Natural killer cell treated with Interleukin-12 subunit alpha and Interleukin-12 subunit beta and Interleukin-15 and Interleukin-18, amount 100 ng/mL, for 72 hours (primary cell): Measurements from ENCODE around the gene CACNA2D3. TPM values are rescaled to one million over a fixed set of nuclear protein-coding genes. Genes with fewer than 3 reads are reported as not detected.

Experiments used
- ATAC-seq, 2 donors: fragments of 150-1000 bp; cut with Tn5 transposase in 1 of 2; sonication (Bioruptor Pico), chemical (Tn5 transposase) in 1 of 2; 2 replicates each; pipeline ENCODE4 v1.10.0; 2021
- DNase-seq: peaks from one replicate; pipeline ENCODE4 v3.0.0; 2022; ENCODE audit warnings: low spot score
- H3K27ac Mint-ChIP-seq, 2 donors: 1 replicate in 1 of 2; 2 replicates in 1 of 2; pipeline ENCODE4 v1.8.0; 2022; ENCODE audit warnings: mixed read lengths in 2 of 2, mild to moderate bottlenecking in 1 of 2, moderate library complexity in 1 of 2
- H3K27me3 Mint-ChIP-seq, 2 donors: 1 replicate in 1 of 2; 2 replicates in 1 of 2; pipeline ENCODE4 v1.8.0; 2022; ENCODE audit warnings: mixed read lengths in 2 of 2
- H3K36me3 Mint-ChIP-seq: one replicate; pipeline ENCODE4 v1.8.0; 2022; ENCODE audit warnings: mixed read lengths
- H3K4me1 Mint-ChIP-seq, 2 donors: 1 replicate in 1 of 2; 2 replicates in 1 of 2; pipeline ENCODE4 v1.8.0; 2022; ENCODE audit warnings: low read depth in 2 of 2, mixed read lengths in 2 of 2, mild to moderate bottlenecking in 1 of 2
- H3K4me3 Mint-ChIP-seq: one replicate; pipeline ENCODE4 v1.8.0; 2022; ENCODE audit warnings: mixed read lengths
- H3K9me3 Mint-ChIP-seq: 2 replicates; pipeline ENCODE4 v1.8.0; 2022; ENCODE audit warnings: mixed read lengths
- total RNA-seq, 2 donors: library from RNA; stranded (reverse); gene quantifications; one replicate each; pipeline ENCODE4 v1.2.3, GENCODE V29; 2022

The CACNA2D3 gene
- total RNA-seq, 2 donors from 2014 or later = not detected

DNA sequence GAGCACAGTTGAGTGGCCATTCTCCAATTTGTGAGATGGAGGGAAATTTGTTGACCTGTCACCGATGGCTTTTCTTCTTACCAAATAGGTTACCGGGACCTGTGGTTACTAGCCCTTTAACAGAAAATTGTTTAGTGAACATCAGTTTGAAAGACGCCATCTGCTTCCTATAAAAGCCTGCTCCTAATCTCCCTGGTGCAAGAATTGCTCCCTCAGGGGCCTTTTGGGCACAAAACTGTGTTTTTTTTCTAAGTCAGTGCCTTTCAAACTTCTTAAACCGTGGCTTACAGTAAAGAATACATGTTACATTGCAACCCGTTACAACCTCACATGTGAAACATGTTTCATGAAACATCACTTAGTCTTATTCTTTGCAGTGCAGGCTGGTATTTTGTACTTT lies 15.0 kb downstream of the CACNA2D3 start:
- no peak for ATAC-seq
- no peak for DNase-seq
- Mint-ChIP-seq H3K27ac (no peak overlapping the region), H3K27me3 (peaks cover 0 to 7% of the 10 kb centered on the region in 2 donors), H3K4me3 (no peak overlapping the region), H3K4me1 (no peaks in the 10 kb centered on the region), H3K9me3 (no peaks in the 10 kb centered on the region), H3K36me3 (no peaks in the 10 kb centered on the region)

DNA sequence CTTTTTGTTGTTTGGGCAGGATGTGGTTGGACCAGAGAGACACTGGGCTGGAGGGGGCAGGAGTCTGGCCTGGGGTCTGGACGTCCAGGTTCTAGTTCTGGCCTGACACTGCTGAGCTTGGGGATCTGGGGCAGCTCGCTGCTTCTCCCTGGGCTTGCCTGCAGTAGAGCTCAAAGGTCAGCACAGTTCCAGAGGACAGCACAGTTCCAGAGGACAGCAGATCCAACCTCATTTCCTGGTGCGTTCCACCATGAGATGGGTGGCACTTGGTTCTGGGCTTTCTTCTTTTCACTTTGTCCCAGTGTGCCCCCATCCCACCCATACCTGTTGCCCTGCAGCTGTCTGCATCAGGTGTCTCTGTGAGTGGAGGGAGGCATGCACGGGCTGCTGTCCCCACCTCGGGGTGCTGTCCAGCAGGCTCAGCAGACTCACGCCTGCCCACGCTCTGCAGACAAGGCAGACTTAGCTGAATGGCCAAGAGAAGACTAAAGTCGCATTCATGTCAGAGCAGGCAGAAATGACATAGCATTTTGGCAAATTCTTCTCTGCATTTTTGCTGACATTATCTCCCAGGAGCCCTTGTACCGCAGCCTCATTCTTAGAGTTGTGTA lies 16.7 kb downstream of the CACNA2D3 start:
- Mint-ChIP-seq H3K36me3 (no peaks in the 10 kb centered on the region), H3K27me3 (peaks cover 0 to 7% of the 10 kb centered on the region in 2 donors), H3K9me3 (no peaks in the 10 kb centered on the region), H3K4me1 (no peaks in the 10 kb centered on the region), H3K27ac (no peak overlapping the region), H3K4me3 (no peak overlapping the region)
- ATAC-seq = no peak
- DNase-seq = no peak

DNA sequence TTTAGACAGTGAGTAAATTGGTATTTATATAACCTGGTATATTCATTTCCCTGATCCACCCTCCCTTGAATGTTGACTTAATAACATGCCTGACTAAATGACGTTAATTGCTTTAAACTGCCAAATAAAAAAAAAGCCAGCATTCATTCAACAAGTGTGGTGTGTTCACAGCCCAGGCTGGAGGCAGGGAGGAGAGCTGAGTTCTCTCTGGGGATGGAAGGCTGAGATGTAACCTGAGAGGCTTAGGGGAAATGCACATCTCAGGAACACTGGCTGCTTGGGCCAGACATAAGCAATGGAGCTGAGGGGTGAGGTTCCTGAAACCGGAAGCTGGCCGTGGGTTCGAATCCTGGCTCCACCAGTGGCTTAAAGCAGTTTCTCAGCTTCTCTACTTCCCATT lies 17.3 kb downstream of the CACNA2D3 start:
- DNase-seq (no peak), ATAC-seq (no peak)
- Mint-ChIP-seq H3K27me3 (peaks cover 3 to 7% of the 10 kb centered on the region in 2 donors), H3K4me1 (no peaks in the 10 kb centered on the region), H3K4me3 (no peak overlapping the region), H3K27ac (no peak overlapping the region), H3K36me3 (no peaks in the 10 kb centered on the region), H3K9me3 (no peaks in the 10 kb centered on the region)

DNA sequence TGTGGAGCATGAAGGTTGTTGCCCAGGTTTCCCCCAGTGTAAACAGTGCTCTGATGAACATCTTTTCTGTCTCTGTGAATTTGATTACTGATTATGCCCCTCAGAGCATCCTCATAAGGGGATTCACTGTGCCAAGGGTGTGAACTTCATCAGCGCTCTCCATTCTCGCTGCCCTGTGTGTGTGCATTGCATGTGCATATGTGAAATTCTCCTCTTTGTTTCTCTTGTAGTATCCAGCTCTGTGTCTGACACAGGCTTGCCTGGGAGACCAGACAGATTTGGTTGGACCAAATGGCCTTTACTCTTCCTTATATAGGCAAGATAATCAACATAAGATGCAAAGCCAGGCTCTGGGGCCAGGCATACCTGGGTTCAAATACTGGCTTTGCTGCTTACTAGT lies 21.9 kb downstream of the CACNA2D3 start:
- no peak for DNase-seq
- Mint-ChIP-seq H3K4me1 (no peaks in the 10 kb centered on the region), H3K9me3 (no peaks in the 10 kb centered on the region), H3K27ac (no peak overlapping the region), H3K27me3 (peaks cover 5 to 6% of the 10 kb centered on the region in 2 donors), H3K4me3 (no peak overlapping the region), H3K36me3 (no peaks in the 10 kb centered on the region)
- no peak for ATAC-seq

DNA sequence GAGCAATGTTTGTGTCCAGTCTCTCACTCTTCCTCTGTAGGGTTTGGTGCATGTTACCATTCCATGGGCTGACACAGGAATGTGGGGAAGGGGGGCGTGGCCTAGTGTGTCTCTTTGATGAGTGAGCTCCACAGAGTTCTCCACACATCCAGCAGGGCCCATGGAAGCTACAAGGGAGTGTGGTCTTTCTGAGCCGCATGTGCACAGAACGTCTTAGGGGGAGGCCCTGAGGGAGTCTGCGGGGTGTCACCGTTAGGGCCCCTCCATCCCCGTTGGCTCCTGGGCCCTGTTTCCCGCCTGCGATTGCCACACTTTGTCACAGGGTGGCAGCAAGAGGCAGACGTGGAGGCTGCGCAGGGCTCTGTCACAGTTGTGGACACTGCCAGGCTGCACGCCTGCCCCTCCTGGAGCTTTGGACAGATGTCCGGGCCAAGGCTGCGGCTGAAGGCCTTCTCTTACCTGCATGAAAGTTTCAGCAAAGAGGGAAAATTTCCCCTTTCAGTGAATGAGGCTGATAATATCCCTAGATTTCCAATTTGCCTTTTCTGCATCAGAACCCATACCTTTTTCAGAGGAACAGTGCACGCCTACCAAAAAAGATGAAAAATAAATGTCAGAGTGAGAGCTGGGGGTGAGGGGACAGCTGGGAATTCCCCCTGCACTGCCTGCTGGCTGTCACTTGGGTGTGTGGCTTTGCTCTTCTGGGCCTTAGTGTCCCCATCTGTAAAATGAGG lies 24.3 kb downstream of the CACNA2D3 start:
- Mint-ChIP-seq H3K36me3 (no peaks in the 10 kb centered on the region), H3K27me3 (peaks cover 5 to 6% of the 10 kb centered on the region in 2 donors), H3K4me3 (no peak overlapping the region), H3K9me3 (no peaks in the 10 kb centered on the region), H3K27ac (no peak overlapping the region), H3K4me1 (no peaks in the 10 kb centered on the region)
- no peak for DNase-seq
- no peak for ATAC-seq

DNA sequence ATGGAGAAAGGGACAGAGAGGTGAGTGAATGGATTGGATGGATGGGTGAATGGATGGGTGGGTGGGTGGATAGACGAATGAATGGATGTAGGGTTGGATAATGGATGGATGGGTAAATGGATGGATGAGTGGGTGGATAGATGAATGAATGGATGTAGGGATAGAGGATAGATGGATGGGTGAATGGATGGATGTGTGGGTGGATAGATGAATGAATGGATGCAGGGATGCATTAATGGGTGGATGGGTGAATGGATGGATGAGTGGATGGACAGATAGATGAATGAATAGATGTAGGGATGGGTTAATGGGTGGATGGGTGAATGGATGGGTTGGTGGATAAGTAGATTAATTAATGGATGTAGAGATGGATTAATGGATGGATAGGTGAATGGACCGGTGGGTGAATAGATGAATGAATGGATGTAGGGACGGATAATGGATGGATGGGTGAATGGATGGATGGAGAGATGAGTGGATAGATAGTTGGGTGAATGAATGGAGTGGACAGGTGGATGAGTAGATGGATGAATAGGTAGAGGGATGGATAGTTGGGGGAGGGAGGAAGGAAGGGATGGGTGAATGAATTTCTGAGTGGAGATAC lies 28.6 kb downstream of the CACNA2D3 start:
- Mint-ChIP-seq H3K36me3 (no peaks in the 10 kb centered on the region), H3K9me3 (no peaks in the 10 kb centered on the region)
- no peak for ATAC-seq

DNA sequence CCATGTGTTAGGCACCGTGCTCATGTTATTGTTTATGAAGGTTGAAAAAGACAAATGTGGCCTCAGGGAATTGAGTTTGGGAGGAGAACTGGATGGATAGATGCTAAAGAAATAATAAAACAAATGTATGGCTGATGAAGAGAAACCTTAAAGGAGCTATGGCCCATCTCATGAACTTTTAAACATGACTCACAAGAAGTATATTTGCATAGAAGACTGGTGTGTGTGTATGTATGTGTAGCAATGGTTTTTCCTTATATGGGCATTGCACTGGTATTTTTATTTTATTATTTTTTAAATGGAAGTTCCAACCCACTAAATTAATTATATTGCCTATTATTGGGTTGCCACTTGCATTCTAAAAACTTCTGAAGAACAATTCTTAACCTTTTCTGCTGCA lies 31.1 kb downstream of the CACNA2D3 start:
- Mint-ChIP-seq H3K9me3 (no peaks in the 10 kb centered on the region), H3K36me3 (no peaks in the 10 kb centered on the region), H3K27ac (no peak overlapping the region), H3K27me3 (no peaks in the 10 kb centered on the region), H3K4me1 (no peaks in the 10 kb centered on the region), H3K4me3 (no peak overlapping the region)
- DNase-seq (no peak), ATAC-seq (no peak)

More for the DNA sequence above, 28.6 kb downstream of the CACNA2D3 start:
- no peak overlapping the region for H3K4me3 Mint-ChIP-seq
- no peak overlapping the region for H3K27ac Mint-ChIP-seq
- no peaks in the 10 kb centered on the region for H3K4me1 Mint-ChIP-seq
- no peak for DNase-seq
- H3K27me3 Mint-ChIP-seq = peaks cover 2 to 6% of the 10 kb centered on the region in 2 donors

DNA sequence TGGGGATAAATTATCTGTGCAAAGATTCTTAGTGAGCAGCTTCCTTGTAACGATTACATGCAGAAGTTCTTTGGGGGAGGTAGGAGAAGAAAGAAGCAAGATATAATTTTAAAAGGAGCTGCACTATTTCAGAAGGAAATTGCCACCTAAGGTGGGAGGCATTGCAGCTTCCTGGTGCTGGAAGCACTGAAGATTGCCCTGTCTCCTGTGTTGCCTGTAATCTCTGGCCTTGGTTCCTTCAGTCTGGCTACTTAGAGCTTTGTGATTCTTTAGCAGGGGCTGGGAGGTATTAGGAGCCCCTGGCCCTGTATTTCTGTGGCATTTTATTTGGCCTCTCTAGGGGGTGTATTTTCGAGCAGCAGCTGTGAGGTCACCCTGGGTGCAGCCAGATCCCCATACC lies 35.5 kb downstream of the CACNA2D3 start:
- no peaks in the 10 kb centered on the region for H3K9me3 Mint-ChIP-seq
- H3K27me3 Mint-ChIP-seq = peaks cover 3 to 7% of the 10 kb centered on the region in 2 donors
- DNase-seq (no peak), ATAC-seq (no peak)
- H3K36me3 Mint-ChIP-seq = no peaks in the 10 kb centered on the region
- H3K4me1 Mint-ChIP-seq = no peaks in the 10 kb centered on the region
- H3K4me3 Mint-ChIP-seq = no peak overlapping the region
- H3K27ac Mint-ChIP-seq = no peak overlapping the region

DNA sequence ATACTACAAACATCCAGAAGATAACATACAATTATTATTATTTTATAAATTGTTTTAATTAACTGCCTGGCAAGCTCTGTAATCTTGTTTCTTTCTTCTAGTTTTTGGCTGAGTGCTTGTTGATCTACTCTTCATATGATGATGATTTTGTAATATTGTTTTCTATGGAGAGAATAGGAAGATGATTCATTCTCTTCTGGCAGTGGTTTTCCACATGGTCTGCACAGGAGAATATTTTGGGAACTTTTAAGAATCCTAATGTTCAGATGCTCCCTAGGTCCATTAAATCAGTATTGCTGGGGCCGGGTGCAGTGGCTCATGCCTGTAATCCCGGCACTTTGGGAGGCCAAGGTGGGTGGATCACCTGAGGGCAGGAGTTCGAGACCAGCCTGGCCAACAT lies 37.6 kb downstream of the CACNA2D3 start:
- H3K4me1 Mint-ChIP-seq = no peaks in the 10 kb centered on the region
- H3K36me3 Mint-ChIP-seq = no peaks in the 10 kb centered on the region
- H3K9me3 Mint-ChIP-seq = no peaks in the 10 kb centered on the region
- no peak for ATAC-seq
- no peak for DNase-seq
- H3K27me3 Mint-ChIP-seq = peaks cover 3 to 7% of the 10 kb centered on the region in 2 donors
- H3K4me3 Mint-ChIP-seq = no peak overlapping the region
- H3K27ac Mint-ChIP-seq = no peak overlapping the region

DNA sequence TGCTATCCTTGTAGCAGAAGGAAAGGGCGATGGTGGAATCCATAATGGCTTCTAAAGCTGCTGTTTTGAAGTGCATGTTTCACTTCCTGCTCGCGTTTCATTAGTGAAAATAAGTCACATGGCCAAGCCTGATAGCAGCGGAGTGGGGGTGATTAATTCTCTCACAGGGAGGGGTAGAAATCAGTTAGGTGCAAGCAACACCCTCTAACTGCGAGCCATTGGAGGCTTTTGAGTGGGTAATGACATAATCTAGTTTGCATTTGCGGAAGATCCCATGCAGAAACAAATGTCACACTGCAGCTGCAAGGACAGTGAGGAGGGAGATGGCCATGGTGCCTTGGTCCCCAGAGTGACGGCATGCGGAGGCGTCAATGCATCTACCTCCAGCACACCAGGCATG lies 41.1 kb downstream of the CACNA2D3 start:
- H3K36me3 Mint-ChIP-seq = no peaks in the 10 kb centered on the region
- ATAC-seq (no peak), DNase-seq (no peak)
- no peaks in the 10 kb centered on the region for H3K4me1 Mint-ChIP-seq
- no peaks in the 10 kb centered on the region for H3K9me3 Mint-ChIP-seq
- H3K27me3 Mint-ChIP-seq = peaks cover 3 to 7% of the 10 kb centered on the region in 2 donors
- no peak overlapping the region for H3K27ac Mint-ChIP-seq
- H3K4me3 Mint-ChIP-seq = no peak overlapping the region

DNA sequence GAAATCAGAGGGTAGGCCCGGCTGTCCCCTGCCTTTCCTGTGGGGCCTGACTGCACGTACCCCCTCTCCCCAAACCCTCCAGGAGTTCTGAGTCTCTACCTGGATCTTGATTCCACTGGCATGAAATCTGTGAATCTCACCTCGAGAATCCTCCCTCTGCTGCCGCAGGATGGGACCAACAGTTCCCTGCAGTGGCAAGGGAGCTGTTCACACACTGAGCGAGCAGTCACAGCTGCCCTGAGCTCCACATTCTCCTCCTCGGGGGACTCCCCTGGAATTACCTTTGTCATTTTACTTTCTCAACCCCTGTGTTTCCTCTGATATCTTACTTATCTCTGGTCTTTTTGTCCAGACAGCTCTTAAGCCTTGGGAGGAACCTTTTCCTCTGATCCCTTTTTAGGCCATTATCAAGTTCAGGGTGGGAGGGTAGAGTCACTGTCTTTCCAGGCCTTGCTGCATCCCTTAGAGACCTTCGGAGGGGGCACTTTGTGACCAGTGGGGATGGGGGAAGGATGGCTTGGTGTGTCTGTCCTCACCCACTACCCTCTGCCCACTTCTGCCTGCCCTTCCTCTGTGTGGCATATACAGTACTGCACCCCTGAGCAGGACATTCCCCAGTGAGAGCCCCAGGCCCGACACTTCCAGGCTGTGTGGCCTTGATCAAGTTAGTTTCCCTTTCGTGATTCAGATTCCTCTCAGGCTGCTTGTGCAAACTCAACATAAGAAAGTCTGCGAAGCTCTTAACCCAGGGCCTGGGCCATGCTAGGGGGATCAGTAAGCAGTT lies 42.0 kb downstream of the CACNA2D3 start:
- H3K4me3 Mint-ChIP-seq = no peak overlapping the region
- no peaks in the 10 kb centered on the region for H3K36me3 Mint-ChIP-seq
- no peak for DNase-seq
- H3K27ac Mint-ChIP-seq = no peak overlapping the region
- ATAC-seq = no peak
- H3K4me1 Mint-ChIP-seq = no peaks in the 10 kb centered on the region
- H3K27me3 Mint-ChIP-seq = peaks cover 3 to 7% of the 10 kb centered on the region in 2 donors
- peaks cover under 1% of the 10 kb centered on the region for H3K9me3 Mint-ChIP-seq

DNA sequence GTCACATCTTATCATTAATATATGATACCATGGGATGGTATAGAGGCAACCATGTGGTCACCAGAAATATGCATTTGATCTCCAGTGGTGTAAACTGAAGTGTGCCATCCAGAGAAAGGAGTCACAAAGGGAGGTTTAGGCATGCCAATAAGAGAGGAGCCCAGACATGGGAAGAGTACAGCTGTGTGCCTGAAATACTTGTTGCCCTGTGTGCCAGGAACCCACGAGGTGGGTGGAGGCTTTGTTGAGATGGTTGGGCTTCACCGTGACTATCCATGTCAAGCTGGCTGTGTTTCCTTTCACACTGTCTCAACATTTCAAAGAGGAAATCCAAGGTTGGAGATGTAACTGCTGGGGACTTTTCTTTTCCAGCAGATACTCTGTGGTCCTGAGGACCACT lies 43.5 kb downstream of the CACNA2D3 start:
- Mint-ChIP-seq H3K36me3 (no peaks in the 10 kb centered on the region), H3K4me1 (no peaks in the 10 kb centered on the region), H3K4me3 (no peak overlapping the region), H3K27ac (no peak overlapping the region), H3K27me3 (peaks cover 0 to 7% of the 10 kb centered on the region in 2 donors), H3K9me3 (peaks cover 3% of the 10 kb centered on the region)
- ATAC-seq = no peak
- DNase-seq = no peak

DNA sequence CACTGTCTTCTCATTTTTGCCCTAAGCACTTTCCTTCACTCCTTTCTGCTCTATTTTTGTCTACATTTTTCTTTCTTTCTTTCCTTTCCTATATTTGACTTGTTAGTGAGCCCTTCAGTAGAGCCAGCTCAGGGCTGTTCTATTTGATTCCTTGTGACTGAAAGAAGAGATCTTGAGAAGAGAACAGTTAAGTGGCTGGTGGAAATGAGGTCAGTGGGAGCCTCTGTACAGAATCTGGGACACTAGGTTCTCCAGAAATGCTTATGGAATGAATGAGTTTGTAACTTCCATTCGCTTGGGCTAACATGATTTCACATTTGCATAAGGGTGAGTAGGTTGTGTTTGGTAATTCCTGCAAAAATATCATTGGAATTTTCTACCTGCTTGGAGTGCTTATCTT lies 45.6 kb downstream of the CACNA2D3 start:
- no peaks in the 10 kb centered on the region for H3K36me3 Mint-ChIP-seq
- peaks cover 0 to 6% of the 10 kb centered on the region in 2 donors for H3K27me3 Mint-ChIP-seq
- peaks cover 3% of the 10 kb centered on the region for H3K9me3 Mint-ChIP-seq
- DNase-seq (no peak), ATAC-seq (no peak)
- H3K27ac Mint-ChIP-seq = no peak overlapping the region
- no peak overlapping the region for H3K4me3 Mint-ChIP-seq
- H3K4me1 Mint-ChIP-seq = no peaks in the 10 kb centered on the region

DNA sequence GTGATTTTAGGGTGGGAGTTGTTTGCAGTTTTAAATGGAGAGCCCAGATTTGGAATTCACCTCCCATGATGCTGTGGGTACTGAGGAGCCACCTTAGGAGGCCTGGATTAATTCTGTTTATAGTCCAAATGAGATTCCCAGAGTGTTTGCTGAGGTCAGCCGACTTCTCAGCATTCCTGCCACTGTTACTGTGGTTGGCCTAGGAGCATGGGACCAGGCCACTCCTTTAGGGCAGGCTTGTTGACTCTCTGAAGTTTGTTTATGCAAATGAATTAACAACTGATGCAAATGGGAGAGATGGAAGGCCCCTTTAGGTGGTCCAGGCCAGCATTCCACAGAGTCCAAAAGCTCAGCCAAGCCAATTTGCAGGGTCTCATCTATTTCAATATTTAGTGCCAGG lies 46.1 kb downstream of the CACNA2D3 start:
- no peaks in the 10 kb centered on the region for H3K36me3 Mint-ChIP-seq
- H3K27ac Mint-ChIP-seq = no peak overlapping the region
- peaks cover 3% of the 10 kb centered on the region for H3K9me3 Mint-ChIP-seq
- DNase-seq (no peak), ATAC-seq (no peak)
- no peaks in the 10 kb centered on the region for H3K4me1 Mint-ChIP-seq
- peaks cover 0 to 6% of the 10 kb centered on the region in 2 donors for H3K27me3 Mint-ChIP-seq
- no peak overlapping the region for H3K4me3 Mint-ChIP-seq
